Liver (tissue), 9 donors: Measurements from ENCODE around the gene FGF3. TPM values are rescaled to one million over a fixed set of nuclear protein-coding genes. Genes with fewer than 3 reads are reported as not detected.

ENCODE experiments used
- DNase-seq: peaks from one replicate; pipeline ENCODE4 v3.0.0-alpha.2; 2017; ENCODE audit warnings: low spot score
- H3K27ac ChIP-seq, 2 donors: one replicate each; pipeline ENCODE4 v1.7.0; 2013; ENCODE audit warnings: inconsistent platforms in 2 of 2, low read length in 2 of 2, control low read depth in 1 of 2, low read depth in 1 of 2, mild to moderate bottlenecking in 1 of 2
- H3K27me3 ChIP-seq, 4 donors: one replicate each; pipeline versions ENCODE4 v1.6.1 to v1.7.0; 2013; ENCODE audit warnings: low read length in 3 of 4, inconsistent platforms in 1 of 4, mild to moderate bottlenecking in 1 of 4, moderate library complexity in 1 of 4; ENCODE audit not compliant: control insufficient read depth in 4 of 4, insufficient read depth in 4 of 4
- H3K36me3 ChIP-seq, 4 donors: one replicate each; pipeline versions ENCODE4 v1.6.1 to v1.7.0; 2013; ENCODE audit warnings: low read length in 3 of 4, mild to moderate bottlenecking in 3 of 4, low read depth in 1 of 4, moderate library complexity in 1 of 4; ENCODE audit not compliant: control insufficient read depth in 4 of 4, insufficient read depth in 3 of 4
- H3K4me1 ChIP-seq, 4 donors: one replicate each; pipeline versions ENCODE4 v1.6.1 to v1.7.0; 2013; ENCODE audit warnings: low read length in 3 of 4, mild to moderate bottlenecking in 3 of 4, moderate library complexity in 1 of 4; ENCODE audit not compliant: control insufficient read depth in 4 of 4, insufficient read depth in 4 of 4
- H3K4me3 ChIP-seq, 3 donors: one replicate each; pipeline versions ENCODE4 v1.6.1 to v1.7.0; 2013; ENCODE audit warnings: low read length in 3 of 3, control low read depth in 1 of 3, low read depth in 1 of 3, mild to moderate bottlenecking in 1 of 3
- H3K9ac ChIP-seq, 2 donors: one replicate each; pipeline ENCODE4 v1.7.0; 2013; ENCODE audit warnings: low read length in 2 of 2, mild to moderate bottlenecking in 2 of 2, moderate library complexity in 2 of 2, control low read depth in 1 of 2, low read depth in 1 of 2
- H3K9me3 ChIP-seq, 4 donors: one replicate each; pipeline versions ENCODE4 v1.6.1 to v1.7.0; 2013; ENCODE audit warnings: low read length in 3 of 4; ENCODE audit not compliant: control insufficient read depth in 4 of 4
- ATF3 ChIP-seq: IDR thresholded peaks from 2 replicates; pipeline ENCODE4 v1.6.1; 2016; ENCODE audit warnings: antibody characterized with exemption
- CTCF ChIP-seq: fragments of 150-350 bp; IDR thresholded peaks from 2 replicates; pipeline ENCODE4 v1.5.1; 2017; ENCODE audit warnings: improper control_type of control experiment, low read depth, low read length; ENCODE audit not compliant: missing input control
- EGR1 ChIP-seq, 2 donors: IDR thresholded peaks; 2 replicates each; pipeline ENCODE4 v1.6.1; 2016 to 2018; ENCODE audit warnings: antibody characterized with exemption in 2 of 2, low read depth in 2 of 2
- FOXA1 ChIP-seq: IDR thresholded peaks from 2 replicates; pipeline ENCODE4 v1.6.1; 2016; ENCODE audit warnings: antibody characterized with exemption
- FOXA2 ChIP-seq: IDR thresholded peaks from 2 replicates; pipeline ENCODE4 v1.6.1; 2016; ENCODE audit warnings: antibody characterized with exemption
- GABPA ChIP-seq, 2 donors: IDR thresholded peaks in 1 of 2; conservative IDR thresholded peaks in 1 of 2; 2 replicates each; pipeline ENCODE4 v1.6.1; 2016; ENCODE audit warnings: antibody characterized with exemption in 2 of 2, mild to moderate bottlenecking in 1 of 2, moderate library complexity in 1 of 2
- HNF4A ChIP-seq, 2 donors: conservative IDR thresholded peaks; 2 replicates each; pipeline ENCODE4 v1.6.1; 2016; ENCODE audit warnings: antibody characterized with exemption in 2 of 2, mild to moderate bottlenecking in 2 of 2
- HNF4G ChIP-seq: IDR thresholded peaks from 2 replicates; pipeline ENCODE4 v1.6.1; 2016; ENCODE audit warnings: antibody characterized with exemption
- JUND ChIP-seq, 2 donors: IDR thresholded peaks; 2 replicates each; pipeline ENCODE4 v1.6.1; 2016; ENCODE audit warnings: antibody characterized with exemption in 2 of 2
- MAX ChIP-seq: IDR thresholded peaks from 2 replicates; pipeline ENCODE4 v1.6.1; 2016; ENCODE audit warnings: antibody characterized with exemption
- NR2F2 ChIP-seq: IDR thresholded peaks from 2 replicates; pipeline ENCODE4 v1.6.1; 2016; ENCODE audit warnings: antibody characterized with exemption
- RAD21 ChIP-seq, 2 donors: IDR thresholded peaks; 2 replicates each; pipeline ENCODE4 v1.6.1; 2016; ENCODE audit warnings: antibody characterized with exemption in 2 of 2, mild to moderate bottlenecking in 2 of 2
- REST ChIP-seq: IDR thresholded peaks from 2 replicates; pipeline ENCODE4 v1.6.1; 2016; ENCODE audit warnings: antibody characterized with exemption, mild to moderate bottlenecking
- RXRA ChIP-seq, 2 donors: IDR thresholded peaks; 2 replicates each; pipeline ENCODE4 v1.6.1; 2017 to 2018; ENCODE audit warnings: antibody characterized with exemption in 2 of 2, mild to moderate bottlenecking in 1 of 2
- SP1 ChIP-seq: IDR thresholded peaks from 2 replicates; pipeline ENCODE4 v1.6.1; 2018; ENCODE audit warnings: antibody characterized with exemption, mild to moderate bottlenecking
- TAF1 ChIP-seq: conservative IDR thresholded peaks from 2 replicates; pipeline ENCODE4 v1.6.1; 2016; ENCODE audit warnings: antibody characterized with exemption, mild to moderate bottlenecking
- YY1 ChIP-seq: IDR thresholded peaks from 2 replicates; pipeline ENCODE4 v1.6.1; 2016; ENCODE audit warnings: antibody characterized with exemption, mild to moderate bottlenecking
- ZBTB33 ChIP-seq: IDR thresholded peaks from 2 replicates; pipeline ENCODE4 v1.6.1; 2016; ENCODE audit warnings: antibody characterized with exemption
- WGBS: extraction: QIAGEN DNeasy Blood & Tissue Kit; methylation state at CpG from one replicate; pipeline ENCODE4 v1.1.7; 2013; 5-methylcytosine and 5-hydroxymethylcytosine counted together
- polyA plus RNA-seq, 2 donors: library from polyadenylated mRNA; stranded (reverse) in 1 of 2; unstranded in 1 of 2; fragments of 200-250 nt in 1 of 2; fragments of >200 nt in 1 of 2; fragmentation: Nextera tagmentation in 1 of 2; extraction: Ambion mirVana in 1 of 2; gene quantifications; one replicate each; pipeline versions ENCODE4 v1.2.1 to v1.2.3, GENCODE V29; 2013 to 2015
- total RNA-seq, 2 donors: library from RNA; depleted of rRNA; stranded (reverse); fragments of >200 nt; gene quantifications; one replicate each; pipeline ENCODE4 v1.2.3, GENCODE V29; 2014
- donor health status: healthy.
- donor health status: healthy.
- donor health status: healthy.
- donor health status: healthy.
- donor health status: healthy.

FGF3 gene
- total and polyA plus RNA-seq, 4 donors = not detected

- H3K27ac ChIP-seq = no peak overlapping the region
- no peaks in the 10 kb centered on the region for H3K36me3 ChIP-seq
- H3K27me3 ChIP-seq = peaks cover 5 to 20% (median 12%) of the 10 kb centered on the region in 4 donors
- H3K4me3 ChIP-seq = no peak overlapping the region
- no peak for DNase-seq
- no peak overlapping the region for H3K9ac ChIP-seq
- peaks cover 4 to 12% (median 6%) of the 10 kb centered on the region in 4 donors for H3K4me1 ChIP-seq
- H3K9me3 ChIP-seq = no peaks in the 10 kb centered on the region
- WGBS = 75% methylated on average over 5 of the region's 5 CpGs
- TF ChIP-seq YY1 (no peak), REST (no peak), MAX (no peak), TAF1 (no peak), FOXA1 (no peak), JUND (IDR thresholded peaks at IDR 0.05) (no peak), ATF3 (no peak), EGR1 (IDR thresholded peaks at IDR 0.05; ENCODE audit: low read depth in 2 of 2) (no peak), GABPA (IDR thresholded peaks at IDR 0.05 in 1 of 2, conservative IDR thresholded peaks at IDR 0.05 in 1 of 2) (no peak)
Measured at GRCh38 chr11:69820441-69820840, 1.2 kb upstream of the FGF3 start.

GRCh38 chr11:69819541-69820070 lies 390 bp upstream of the FGF3 start:
- WGBS = 4% methylated on average over 40 of the region's 40 CpGs
- no peak overlapping the region for H3K27ac ChIP-seq
- H3K27me3 ChIP-seq = peaks cover 5 to 20% (median 12%) of the 10 kb centered on the region in 4 donors
- no peaks in the 10 kb centered on the region for H3K36me3 ChIP-seq
- H3K4me3 ChIP-seq = no peak overlapping the region
- peaks cover 4 to 12% (median 6%) of the 10 kb centered on the region in 4 donors for H3K4me1 ChIP-seq
- no peak for TF ChIP-seq FOXA2
- TF ChIP-seq NR2F2 = no peak
- TF ChIP-seq JUND (IDR thresholded peaks at IDR 0.05) = no peak
- TF ChIP-seq ATF3 = no peak
- TF ChIP-seq FOXA1 = no peak
- TF ChIP-seq HNF4G = no peak
- TF ChIP-seq REST = no peak
- no peak for TF ChIP-seq EGR1 (IDR thresholded peaks at IDR 0.05; ENCODE audit: low read depth in 2 of 2)
- TF ChIP-seq RAD21 (IDR thresholded peaks at IDR 0.05) = no peak
- TF ChIP-seq GABPA (IDR thresholded peaks at IDR 0.05 in 1 of 2, conservative IDR thresholded peaks at IDR 0.05 in 1 of 2) = no peak
- no peak for TF ChIP-seq YY1
- TF ChIP-seq HNF4A (conservative IDR thresholded peaks at IDR 0.05) = no peak
- no peak for TF ChIP-seq MAX
- TF ChIP-seq SP1 = no peak
- no peak for TF ChIP-seq CTCF
- no peak for TF ChIP-seq TAF1
- TF ChIP-seq ZBTB33 = no peak
- TF ChIP-seq RXRA (IDR thresholded peaks at IDR 0.05) = no peak
- DNase-seq = no peak
- no peak overlapping the region for H3K9ac ChIP-seq
- H3K9me3 ChIP-seq = no peaks in the 10 kb centered on the region
